GM12875 (cell line): ENCODE results near the gene FAM210A.

Source experiments
- H3K4me3 ChIP-seq: one replicate; pipeline ENCODE4 v1.5.1; 2011; ENCODE audit warnings: low read depth, low read length, control low read depth
- TF ChIP-seq, protein P1 (sequence below): IDR thresholded peaks from 2 replicates; pipeline ENCODE4 v1.5.1; 2011; ENCODE audit warnings: low read depth, mild to moderate bottlenecking, control low read depth, inconsistent platforms, low read length, moderate library complexity, borderline replicate concordance; ENCODE audit not compliant: insufficient read depth

Gene FAM210A

DNA sequence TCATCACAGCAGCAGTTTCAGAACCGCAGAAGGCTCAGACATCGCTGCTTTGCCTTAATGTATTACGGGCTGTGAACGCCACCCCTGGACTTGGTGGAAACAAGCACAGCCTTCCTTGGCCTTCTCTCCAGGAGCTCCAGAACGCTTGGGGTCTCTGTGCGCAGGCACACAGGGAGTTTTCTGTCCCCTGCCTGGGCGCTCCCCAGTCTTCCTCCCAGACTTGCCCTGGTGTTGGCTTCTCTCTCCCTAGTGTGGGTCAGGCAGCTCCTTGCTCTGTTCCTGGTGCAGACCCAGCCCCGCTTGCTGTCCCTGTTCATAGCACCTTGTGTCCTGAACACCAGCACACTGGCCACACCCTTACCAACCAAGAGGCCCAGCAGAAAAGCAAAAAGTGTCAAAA, 103.6 kb downstream of the FAM210A start:
- no peak overlapping the region for H3K4me3 ChIP-seq
- TF ChIP-seq, protein P1, sequence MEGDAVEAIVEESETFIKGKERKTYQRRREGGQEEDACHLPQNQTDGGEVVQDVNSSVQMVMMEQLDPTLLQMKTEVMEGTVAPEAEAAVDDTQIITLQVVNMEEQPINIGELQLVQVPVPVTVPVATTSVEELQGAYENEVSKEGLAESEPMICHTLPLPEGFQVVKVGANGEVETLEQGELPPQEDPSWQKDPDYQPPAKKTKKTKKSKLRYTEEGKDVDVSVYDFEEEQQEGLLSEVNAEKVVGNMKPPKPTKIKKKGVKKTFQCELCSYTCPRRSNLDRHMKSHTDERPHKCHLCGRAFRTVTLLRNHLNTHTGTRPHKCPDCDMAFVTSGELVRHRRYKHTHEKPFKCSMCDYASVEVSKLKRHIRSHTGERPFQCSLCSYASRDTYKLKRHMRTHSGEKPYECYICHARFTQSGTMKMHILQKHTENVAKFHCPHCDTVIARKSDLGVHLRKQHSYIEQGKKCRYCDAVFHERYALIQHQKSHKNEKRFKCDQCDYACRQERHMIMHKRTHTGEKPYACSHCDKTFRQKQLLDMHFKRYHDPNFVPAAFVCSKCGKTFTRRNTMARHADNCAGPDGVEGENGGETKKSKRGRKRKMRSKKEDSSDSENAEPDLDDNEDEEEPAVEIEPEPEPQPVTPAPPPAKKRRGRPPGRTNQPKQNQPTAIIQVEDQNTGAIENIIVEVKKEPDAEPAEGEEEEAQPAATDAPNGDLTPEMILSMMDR = no peak

DNA sequence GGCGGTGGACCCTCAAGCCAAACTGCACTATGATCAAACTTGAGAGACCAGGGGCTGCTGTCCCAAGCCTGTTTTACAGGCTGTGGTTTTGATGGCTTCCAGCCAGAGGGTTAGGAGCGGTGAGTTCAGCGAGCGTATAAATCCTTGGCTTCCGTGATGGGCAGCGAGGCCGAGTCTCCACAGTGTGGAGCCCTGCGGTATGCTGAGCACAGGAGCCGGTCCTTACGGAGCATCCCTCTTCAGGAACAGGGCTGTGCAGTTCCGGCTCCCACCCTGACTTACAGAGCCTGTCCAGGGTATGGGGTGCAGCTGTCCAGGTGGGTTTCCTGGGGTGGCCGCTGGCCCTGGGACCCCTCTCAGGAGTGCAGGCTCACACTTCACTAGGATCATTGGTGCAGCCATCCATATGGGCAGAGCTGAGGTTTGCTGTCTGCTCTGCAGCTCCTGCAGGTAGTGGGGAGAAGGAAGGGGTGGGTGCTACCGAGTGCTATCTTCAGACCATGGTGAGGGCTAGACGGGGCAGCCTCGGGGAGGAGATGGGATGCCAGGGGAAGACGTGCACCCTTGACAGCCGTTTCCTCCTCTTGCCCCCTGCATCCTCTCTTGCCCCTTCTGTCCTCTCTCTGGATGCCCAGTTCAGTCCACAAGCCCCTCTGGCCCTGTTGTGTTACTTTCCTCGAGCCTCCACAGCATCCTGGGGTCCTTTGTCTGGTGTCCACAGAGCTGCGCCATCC, 104.3 kb downstream of the FAM210A start:
- TF ChIP-seq, protein P1 = no peak
- H3K4me3 ChIP-seq = no peak overlapping the region

DNA sequence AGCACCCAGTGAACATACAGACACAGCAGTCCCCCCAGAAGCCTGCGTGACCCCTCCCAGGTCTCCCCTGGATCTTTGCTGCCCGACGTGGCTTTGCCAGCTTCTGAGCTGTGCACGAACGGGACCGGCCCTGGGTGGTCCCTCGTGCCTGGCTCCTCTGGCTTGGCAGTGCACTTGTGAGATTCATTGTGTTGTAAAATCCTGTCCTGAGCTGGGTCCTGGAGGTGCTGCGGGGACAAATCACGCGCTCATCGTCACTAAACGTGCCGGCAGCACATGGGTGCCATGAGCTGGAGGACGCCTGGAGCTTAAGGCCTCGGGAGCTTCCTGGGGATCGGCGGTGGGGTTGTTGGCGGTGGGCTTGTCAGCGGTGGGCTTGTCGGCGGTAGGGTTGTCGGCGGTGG, 104.9 kb downstream of the FAM210A start:
- no peak overlapping the region for H3K4me3 ChIP-seq
- TF ChIP-seq, protein P1 = no peak

DNA sequence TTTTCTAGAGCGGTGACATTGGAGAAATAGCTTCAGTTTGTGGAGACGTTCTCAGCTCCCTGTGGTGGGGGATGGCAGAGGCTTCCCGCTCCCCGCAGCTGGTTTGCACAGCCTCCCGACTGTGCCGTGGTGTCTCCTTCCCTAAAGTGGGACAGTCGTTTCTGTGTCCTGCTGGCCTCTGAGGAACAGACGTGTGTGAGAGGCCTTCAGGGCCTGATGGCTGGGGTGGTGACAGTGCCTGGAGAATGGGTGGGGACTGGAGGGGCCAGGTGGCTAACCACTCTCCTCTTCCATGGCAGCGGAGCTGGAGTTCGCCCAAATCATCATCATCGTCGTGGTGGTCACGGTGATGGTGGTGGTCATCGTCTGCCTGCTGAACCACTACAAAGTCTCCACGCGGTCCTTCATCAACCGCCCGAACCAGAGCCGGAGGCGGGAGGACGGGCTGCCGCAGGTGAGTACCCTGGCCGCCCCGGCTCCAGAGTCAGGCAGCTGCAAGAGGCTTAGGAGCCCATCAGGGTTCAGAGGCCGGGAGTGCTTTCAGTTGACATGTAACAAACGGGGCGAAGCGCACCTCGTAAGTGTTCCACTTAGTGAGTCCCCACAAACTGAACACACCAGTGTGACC, 105.4 kb downstream of the FAM210A start:
- no peak overlapping the region for H3K4me3 ChIP-seq
- TF ChIP-seq, protein P1 = no peak

DNA sequence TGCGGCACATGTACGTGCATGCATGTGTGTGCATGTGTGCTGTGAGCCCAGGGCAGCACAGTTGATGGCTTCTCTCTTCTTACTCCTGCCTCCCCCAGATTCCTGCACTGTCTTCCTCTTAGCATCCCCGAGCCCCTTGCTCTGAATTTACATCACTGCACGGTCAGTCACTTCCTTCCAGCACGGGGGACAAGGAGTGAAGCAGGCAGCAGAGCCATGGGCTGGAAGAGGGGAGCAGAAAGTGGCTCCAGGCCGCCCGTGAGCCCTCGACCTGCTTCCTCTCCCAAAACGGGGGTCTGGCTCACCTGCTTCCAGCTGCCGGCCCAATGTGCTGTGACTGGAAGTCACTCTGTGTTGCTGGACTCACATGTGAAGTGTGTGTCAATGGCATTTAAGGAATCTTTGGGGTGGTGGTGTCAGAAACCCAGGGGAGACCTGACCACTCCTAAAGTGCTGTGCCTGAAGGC, 106.1 kb downstream of the FAM210A start:
- TF ChIP-seq, protein P1 = no peak
- no peak overlapping the region for H3K4me3 ChIP-seq

DNA sequence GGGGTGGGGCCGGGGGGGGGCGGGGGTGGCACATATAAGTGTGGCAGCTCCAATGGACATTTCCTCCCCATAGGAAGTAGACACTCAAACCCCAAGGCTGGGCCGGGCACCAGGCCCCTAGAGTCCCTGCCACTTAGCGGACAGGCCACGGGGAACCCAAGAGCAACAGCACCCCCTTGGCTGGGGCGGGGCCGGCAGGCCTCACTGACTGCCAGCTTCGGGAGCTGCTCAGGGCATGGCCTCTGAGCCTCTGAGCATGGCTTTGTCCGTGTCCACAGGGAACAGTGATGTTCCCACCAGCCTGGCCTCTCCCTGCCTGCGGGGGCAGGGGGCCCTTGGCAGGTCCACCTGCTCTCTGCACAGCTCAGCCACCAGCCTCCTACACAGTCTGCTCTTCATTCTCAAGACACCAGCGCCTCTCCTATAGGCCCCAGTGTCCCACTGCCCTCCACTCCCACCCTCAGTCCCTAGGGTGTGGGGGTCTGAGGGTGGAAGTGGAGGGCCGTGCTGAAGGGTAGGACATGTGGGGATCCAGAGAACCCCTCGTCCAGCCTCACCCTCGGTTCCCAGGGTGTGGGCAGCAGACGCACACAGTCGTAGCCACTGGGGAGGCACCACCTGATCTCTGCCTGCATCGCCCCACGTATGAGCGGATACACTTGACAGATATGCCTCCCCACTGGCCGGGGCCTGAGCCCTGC, 106.7 kb downstream of the FAM210A start:
- TF ChIP-seq, protein P1 = no peak

More for the DNA sequence above, 106.7 kb downstream of the FAM210A start:
- H3K4me3 ChIP-seq = no peak overlapping the region
